Activated B cell treated with CpG ODN at 0.5 μM for 24 hours (primary cell): ENCODE measurements around the gene TBC1D22A. TPM values are rescaled to one million over a fixed set of nuclear protein-coding genes. Genes with fewer than 3 reads are reported as not detected.

ENCODE experiments used
- ATAC-seq: fragments of 200-7000 bp; cut with Tn5 transposase; one replicate; pipeline ENCODE4 v1.10.0; 2021; ENCODE audit warnings: low read depth, mild to moderate bottlenecking, moderate library complexity
- CTCF ChIA-PET: fragments of 350-600 bp; sonication (Branson Sonifier 250); formaldehyde crosslinking; loops from one replicate; lab custom pipeline; 2021; ENCODE audit warnings: antibody characterized with exemption; lab: Charles Lee
- POLR2A ChIA-PET: fragments of 350-600 bp; sonication (Branson Sonifier 250); formaldehyde crosslinking; loops from one replicate; lab custom pipeline; 2021; ENCODE audit warnings: antibody characterized with exemption; lab: Charles Lee
- DNase-seq: peaks from one replicate; pipeline ENCODE4 v3.0.0; 2022
- H3K27ac Mint-ChIP-seq: one replicate; pipeline ENCODE4 v1.8.0; 2020; ENCODE audit warnings: mixed read lengths
- H3K27me3 Mint-ChIP-seq: one replicate; pipeline ENCODE4 v1.8.0; 2021; ENCODE audit warnings: mixed read lengths
- H3K36me3 Mint-ChIP-seq: one replicate; pipeline ENCODE4 v1.8.0; 2021; ENCODE audit warnings: low read depth, mixed read lengths
- H3K4me1 Mint-ChIP-seq: one replicate; pipeline ENCODE4 v1.8.0; 2021; ENCODE audit warnings: mixed read lengths
- H3K4me3 Mint-ChIP-seq: one replicate; pipeline ENCODE4 v1.8.0; 2020; ENCODE audit warnings: mild to moderate bottlenecking, mixed read lengths
- H3K9me3 Mint-ChIP-seq: one replicate; pipeline ENCODE4 v1.8.0; 2020; ENCODE audit warnings: mixed read lengths
- intact Hi-C: fragments of 100-400 bp; cut with micrococcal nuclease; formaldehyde crosslinking; loops from one replicate; pipeline ENCODE4 v1.15.1; 2024
- total RNA-seq: library from RNA; stranded (reverse); gene quantifications from 2 replicates; pipeline ENCODE4 v1.2.3, GENCODE V29; 2022
- TF ChIP-seq, protein P1 (sequence below): fragments of 200-600 bp; IDR thresholded peaks from one replicate; pipeline ENCODE4 v1.8.0; 2022; ENCODE audit warnings: antibody characterized with exemption, mild to moderate bottlenecking

The TBC1D22A gene
- total RNA-seq, 1 donor from 2014 or later = 85.9 TPM

DNA sequence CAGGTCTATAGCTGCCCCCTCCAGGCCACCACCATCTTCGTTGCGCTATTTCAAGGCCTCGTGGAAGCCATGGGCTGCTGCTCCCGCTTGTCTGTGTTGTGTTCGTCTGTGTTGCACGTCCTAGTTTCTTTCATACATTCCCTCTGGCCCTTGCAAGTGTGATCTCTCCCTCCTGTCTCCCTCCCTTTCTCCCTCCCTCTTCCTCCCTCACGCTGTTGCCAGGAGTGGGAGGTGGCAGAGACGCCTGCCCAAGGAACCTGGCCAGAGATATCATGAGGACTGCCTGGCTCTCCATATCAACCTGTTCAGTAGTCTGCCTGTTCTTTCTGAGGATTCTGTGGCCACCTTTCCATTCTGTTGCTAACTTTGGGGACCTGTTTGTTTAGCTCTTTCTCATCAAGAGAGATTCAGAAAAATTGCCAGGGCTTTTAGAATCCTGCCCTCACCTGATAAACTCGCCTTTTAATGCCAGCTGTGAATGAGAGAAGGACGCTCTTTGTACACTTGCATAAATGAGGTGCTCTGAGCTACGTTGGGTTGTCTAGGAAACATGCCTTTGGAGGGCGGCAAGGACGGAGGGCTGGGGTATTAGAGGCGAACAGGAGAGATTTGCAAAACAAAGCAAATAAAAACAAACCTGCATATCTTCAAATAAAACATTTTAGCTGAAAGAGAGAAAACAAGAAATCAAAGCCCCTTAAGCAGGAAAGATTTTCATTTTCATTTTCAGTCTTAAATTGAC, 185.2 kb downstream of the TBC1D22A start:
- H3K4me3 Mint-ChIP-seq = no peak overlapping the region
- peaks cover 41% of the 10 kb centered on the region for H3K4me1 Mint-ChIP-seq
- CTCF ChIA-PET = no interaction called here
- H3K9me3 Mint-ChIP-seq = no peaks in the 10 kb centered on the region
- no peak overlapping the region for H3K27ac Mint-ChIP-seq
- POLR2A ChIA-PET = no interaction called here
- H3K36me3 Mint-ChIP-seq = peaks cover 71% of the 10 kb centered on the region
- no peak for DNase-seq
- no peak for ATAC-seq
- intact Hi-C loops = no loop called here
- H3K27me3 Mint-ChIP-seq = no peaks in the 10 kb centered on the region
- TF ChIP-seq, protein P1, sequence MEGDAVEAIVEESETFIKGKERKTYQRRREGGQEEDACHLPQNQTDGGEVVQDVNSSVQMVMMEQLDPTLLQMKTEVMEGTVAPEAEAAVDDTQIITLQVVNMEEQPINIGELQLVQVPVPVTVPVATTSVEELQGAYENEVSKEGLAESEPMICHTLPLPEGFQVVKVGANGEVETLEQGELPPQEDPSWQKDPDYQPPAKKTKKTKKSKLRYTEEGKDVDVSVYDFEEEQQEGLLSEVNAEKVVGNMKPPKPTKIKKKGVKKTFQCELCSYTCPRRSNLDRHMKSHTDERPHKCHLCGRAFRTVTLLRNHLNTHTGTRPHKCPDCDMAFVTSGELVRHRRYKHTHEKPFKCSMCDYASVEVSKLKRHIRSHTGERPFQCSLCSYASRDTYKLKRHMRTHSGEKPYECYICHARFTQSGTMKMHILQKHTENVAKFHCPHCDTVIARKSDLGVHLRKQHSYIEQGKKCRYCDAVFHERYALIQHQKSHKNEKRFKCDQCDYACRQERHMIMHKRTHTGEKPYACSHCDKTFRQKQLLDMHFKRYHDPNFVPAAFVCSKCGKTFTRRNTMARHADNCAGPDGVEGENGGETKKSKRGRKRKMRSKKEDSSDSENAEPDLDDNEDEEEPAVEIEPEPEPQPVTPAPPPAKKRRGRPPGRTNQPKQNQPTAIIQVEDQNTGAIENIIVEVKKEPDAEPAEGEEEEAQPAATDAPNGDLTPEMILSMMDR = no peak

DNA sequence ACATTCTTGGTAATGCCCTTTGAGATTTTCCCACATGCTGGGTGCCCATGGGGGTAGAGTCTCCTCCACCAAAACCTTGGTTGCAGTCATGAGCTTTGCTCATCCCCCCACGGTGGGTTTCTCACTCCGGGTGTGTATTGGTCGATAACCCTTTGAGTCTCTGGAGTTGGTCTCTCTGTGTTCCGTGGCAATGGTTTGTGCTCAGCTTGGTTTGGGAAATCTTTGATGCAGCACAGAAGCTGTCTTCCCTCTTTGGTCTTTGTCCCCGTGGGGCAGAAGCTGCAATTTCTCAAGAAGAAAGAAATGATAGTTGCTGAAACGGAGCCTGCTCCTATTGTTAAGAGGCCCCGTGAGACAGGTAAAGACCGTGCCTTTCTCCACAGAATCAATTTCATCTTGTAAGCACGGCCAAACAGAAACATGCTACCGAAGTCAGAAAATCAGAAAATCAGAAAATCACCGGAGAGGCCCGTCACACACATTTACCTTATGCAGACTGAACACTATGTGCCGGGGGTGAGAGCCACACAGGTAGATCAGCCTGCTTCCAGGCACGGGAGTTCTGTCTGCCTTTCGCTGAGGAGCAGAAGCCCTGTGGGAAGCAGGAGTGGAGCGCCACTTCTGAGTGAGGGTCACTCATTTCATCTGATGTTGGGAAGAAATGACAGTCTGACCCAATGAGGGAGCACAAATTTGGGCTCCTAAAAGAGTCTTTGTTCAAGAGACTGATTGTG, 186.1 kb downstream of the TBC1D22A start:
- Mint-ChIP-seq H3K9me3 (no peaks in the 10 kb centered on the region), H3K4me3 (no peak overlapping the region), H3K4me1 (peaks cover 34% of the 10 kb centered on the region), H3K27me3 (no peaks in the 10 kb centered on the region), H3K27ac (no peak overlapping the region), H3K36me3 (peaks cover 66% of the 10 kb centered on the region)
- POLR2A ChIA-PET = no interaction called here
- ATAC-seq (no peak), DNase-seq (no peak)
- intact Hi-C loops = no loop called here
- TF ChIP-seq, protein P1 = no peak
- CTCF ChIA-PET = no interaction called here

DNA sequence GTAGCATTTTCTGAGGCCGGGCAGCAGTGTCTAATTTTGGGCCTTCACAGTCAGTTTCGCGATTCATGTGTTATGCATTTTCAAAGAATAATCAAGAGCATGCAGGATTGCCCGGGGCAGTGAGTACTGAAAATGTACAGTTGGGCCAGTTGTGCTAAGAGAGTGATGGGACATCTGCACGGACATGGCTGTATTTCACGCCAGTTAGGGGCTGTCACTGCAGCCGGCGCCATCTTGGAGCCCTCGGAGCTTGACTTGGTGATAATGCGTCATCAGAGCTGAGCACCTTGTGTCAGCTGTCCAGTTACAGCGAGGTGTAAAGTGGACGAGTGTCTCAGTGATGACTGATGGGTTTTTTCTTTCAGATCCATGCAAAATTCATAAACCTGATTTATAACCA, 188.9 kb downstream of the TBC1D22A start:
- intact Hi-C loops = no loop called here
- no peak overlapping the region for H3K4me3 Mint-ChIP-seq
- TF ChIP-seq, protein P1 = no peak
- POLR2A ChIA-PET = no interaction called here
- H3K4me1 Mint-ChIP-seq = peaks cover 22% of the 10 kb centered on the region
- H3K36me3 Mint-ChIP-seq = peaks cover 76% of the 10 kb centered on the region
- DNase-seq (no peak), ATAC-seq (no peak)
- H3K27me3 Mint-ChIP-seq = no peaks in the 10 kb centered on the region
- CTCF ChIA-PET = no interaction called here
- H3K27ac Mint-ChIP-seq = no peak overlapping the region
- H3K9me3 Mint-ChIP-seq = no peaks in the 10 kb centered on the region

DNA sequence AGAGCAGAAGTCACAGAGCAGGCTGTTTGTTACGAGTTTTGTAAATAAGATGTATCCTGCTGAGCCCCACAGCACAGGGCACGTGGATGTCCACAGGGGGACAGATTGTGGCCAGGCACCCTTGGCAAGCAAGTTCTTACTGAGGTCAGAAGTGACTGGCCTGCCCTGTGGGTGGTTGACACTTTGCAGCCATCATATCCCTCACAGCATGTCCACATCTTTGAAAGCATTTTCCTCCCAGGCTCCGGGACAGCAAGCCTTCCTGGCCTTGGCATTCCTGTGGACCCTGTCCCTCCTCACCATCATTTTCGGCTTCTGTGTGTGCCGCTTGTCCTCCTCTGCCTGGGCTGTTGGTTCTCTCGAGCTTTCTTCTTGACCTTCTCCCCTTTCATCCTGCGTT, 189.5 kb downstream of the TBC1D22A start:
- DNase-seq (no peak), ATAC-seq (no peak)
- H3K4me3 Mint-ChIP-seq = no peak overlapping the region
- intact Hi-C loops = no loop called here
- ChIA-PET CTCF (no interaction called here), POLR2A (no interaction called here)
- H3K36me3 Mint-ChIP-seq = peaks cover 79% of the 10 kb centered on the region
- H3K9me3 Mint-ChIP-seq = no peaks in the 10 kb centered on the region
- no peaks in the 10 kb centered on the region for H3K27me3 Mint-ChIP-seq
- peaks cover 19% of the 10 kb centered on the region for H3K4me1 Mint-ChIP-seq
- TF ChIP-seq, protein P1 = no peak
- H3K27ac Mint-ChIP-seq = no peak overlapping the region

DNA sequence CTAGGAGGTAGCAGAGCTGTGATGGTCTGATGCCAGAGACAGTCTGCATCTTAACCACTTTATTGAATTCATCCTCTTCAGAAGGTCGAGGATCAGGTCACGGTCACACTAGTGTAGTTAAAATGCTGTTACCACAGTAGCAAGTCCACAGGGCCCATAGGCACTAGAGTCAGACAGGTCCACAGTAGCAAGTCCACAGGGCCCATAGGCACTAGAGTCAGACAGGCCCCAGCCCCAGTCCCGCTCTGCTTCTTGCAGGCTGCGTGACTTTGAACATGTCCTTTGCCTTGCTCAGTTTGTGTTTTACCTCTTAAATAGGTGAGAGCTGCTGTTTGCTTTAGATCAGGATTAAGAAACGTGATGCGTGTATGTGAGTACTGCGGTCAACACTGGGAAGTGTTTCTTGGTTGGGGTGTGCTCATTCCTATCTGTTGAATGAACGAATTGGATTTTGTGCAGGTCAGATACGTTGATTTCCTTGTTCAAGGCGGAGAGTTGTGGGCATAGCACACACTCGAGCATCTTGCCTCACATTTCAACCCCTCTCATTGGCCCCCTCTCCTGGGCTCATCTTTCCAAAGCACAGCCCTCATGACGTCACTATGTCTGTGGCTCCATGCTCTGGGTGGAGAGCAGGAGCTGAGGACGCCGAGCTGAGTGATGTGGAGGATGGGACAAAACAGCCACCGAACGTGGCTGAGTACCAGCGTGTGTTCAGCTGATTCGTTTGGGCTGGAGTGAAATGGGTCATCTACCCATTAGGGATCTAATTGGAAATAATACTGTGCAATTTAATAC, 191.7 kb downstream of the TBC1D22A start:
- H3K4me3 Mint-ChIP-seq = no peak overlapping the region
- no peak overlapping the region for H3K27ac Mint-ChIP-seq

More for the DNA sequence above, 191.7 kb downstream of the TBC1D22A start:
- no peaks in the 10 kb centered on the region for H3K9me3 Mint-ChIP-seq
- H3K27me3 Mint-ChIP-seq = no peaks in the 10 kb centered on the region
- ATAC-seq (no peak), DNase-seq (no peak)
- intact Hi-C loops = no loop called here
- peaks cover 85% of the 10 kb centered on the region for H3K36me3 Mint-ChIP-seq
- POLR2A ChIA-PET = no interaction called here
- H3K4me1 Mint-ChIP-seq = peaks cover 11% of the 10 kb centered on the region
- CTCF ChIA-PET = no interaction called here
- TF ChIP-seq, protein P1 = no peak
